ENCODE measurements around the gene GAL3ST3.

The GAL3ST3 gene

GRCh38 chr11:65992056-65992455 is 56.9 kb downstream of the GAL3ST3 start:
- TF ChIP-seq CTCF (IDR thresholded peaks at IDR 0.05): no peak

All from LNCAP (cell line).